Osteocyte (in vitro differentiated cells): ENCODE results near the gene ME1. TPM values are rescaled to one million over a fixed set of nuclear protein-coding genes. Genes with fewer than 3 reads are reported as not detected.

Experiments used
- DNase-seq: peaks from one replicate; pipeline ENCODE4 v3.0.0; 2021; ENCODE audit warnings: mixed read lengths; ENCODE audit not compliant: unreplicated experiment; ENCODE audit errors: extremely low spot score
- H3K27ac Mint-ChIP-seq: one replicate; pipeline ENCODE4 v1.8.0; 2021; ENCODE audit warnings: mild to moderate bottlenecking, mixed read lengths; ENCODE audit not compliant: unreplicated experiment
- H3K27me3 Mint-ChIP-seq: one replicate; pipeline ENCODE4 v1.8.0; 2021; ENCODE audit warnings: mixed read lengths; ENCODE audit not compliant: unreplicated experiment
- H3K36me3 Mint-ChIP-seq: one replicate; pipeline ENCODE4 v1.8.0; 2021; ENCODE audit warnings: mixed read lengths; ENCODE audit not compliant: unreplicated experiment
- H3K4me1 Mint-ChIP-seq: one replicate; pipeline ENCODE4 v1.8.0; 2021; ENCODE audit warnings: mixed read lengths; ENCODE audit not compliant: unreplicated experiment
- H3K4me3 Mint-ChIP-seq: one replicate; pipeline ENCODE4 v1.8.0; 2021; ENCODE audit warnings: mild to moderate bottlenecking, moderate library complexity, mixed read lengths; ENCODE audit not compliant: unreplicated experiment
- H3K9me3 Mint-ChIP-seq: one replicate; pipeline ENCODE4 v1.8.0; 2021; ENCODE audit warnings: mixed read lengths; ENCODE audit not compliant: unreplicated experiment
- total RNA-seq: library from RNA; stranded (reverse); gene quantifications from 2 replicates; pipeline ENCODE4 v1.2.1, GENCODE V29; 2021
- TF ChIP-seq, protein P1 (sequence below): fragments of 200-600 bp; sonication (generic); IDR thresholded peaks from 2 replicates; pipeline ENCODE4 v1.5.0; 2021; ENCODE audit warnings: antibody characterized with exemption, mild to moderate bottlenecking, moderate library complexity

The ME1 gene
- total RNA-seq, 1 donor from 2014 or later = 28.0 TPM

- Mint-ChIP-seq H3K4me3 (no peak overlapping the region), H3K36me3 (peaks cover 25% of the 10 kb centered on the region), H3K4me1 (peaks cover 36% of the 10 kb centered on the region), H3K9me3 (peaks cover 5% of the 10 kb centered on the region), H3K27ac (no peak overlapping the region), H3K27me3 (no peaks in the 10 kb centered on the region)
- TF ChIP-seq, protein P1, sequence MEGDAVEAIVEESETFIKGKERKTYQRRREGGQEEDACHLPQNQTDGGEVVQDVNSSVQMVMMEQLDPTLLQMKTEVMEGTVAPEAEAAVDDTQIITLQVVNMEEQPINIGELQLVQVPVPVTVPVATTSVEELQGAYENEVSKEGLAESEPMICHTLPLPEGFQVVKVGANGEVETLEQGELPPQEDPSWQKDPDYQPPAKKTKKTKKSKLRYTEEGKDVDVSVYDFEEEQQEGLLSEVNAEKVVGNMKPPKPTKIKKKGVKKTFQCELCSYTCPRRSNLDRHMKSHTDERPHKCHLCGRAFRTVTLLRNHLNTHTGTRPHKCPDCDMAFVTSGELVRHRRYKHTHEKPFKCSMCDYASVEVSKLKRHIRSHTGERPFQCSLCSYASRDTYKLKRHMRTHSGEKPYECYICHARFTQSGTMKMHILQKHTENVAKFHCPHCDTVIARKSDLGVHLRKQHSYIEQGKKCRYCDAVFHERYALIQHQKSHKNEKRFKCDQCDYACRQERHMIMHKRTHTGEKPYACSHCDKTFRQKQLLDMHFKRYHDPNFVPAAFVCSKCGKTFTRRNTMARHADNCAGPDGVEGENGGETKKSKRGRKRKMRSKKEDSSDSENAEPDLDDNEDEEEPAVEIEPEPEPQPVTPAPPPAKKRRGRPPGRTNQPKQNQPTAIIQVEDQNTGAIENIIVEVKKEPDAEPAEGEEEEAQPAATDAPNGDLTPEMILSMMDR = no peak
- DNase-seq = no peak
Observed at GRCh38 chr6:83250235-83250634, 180.6 kb downstream of the ME1 start.

DNA sequence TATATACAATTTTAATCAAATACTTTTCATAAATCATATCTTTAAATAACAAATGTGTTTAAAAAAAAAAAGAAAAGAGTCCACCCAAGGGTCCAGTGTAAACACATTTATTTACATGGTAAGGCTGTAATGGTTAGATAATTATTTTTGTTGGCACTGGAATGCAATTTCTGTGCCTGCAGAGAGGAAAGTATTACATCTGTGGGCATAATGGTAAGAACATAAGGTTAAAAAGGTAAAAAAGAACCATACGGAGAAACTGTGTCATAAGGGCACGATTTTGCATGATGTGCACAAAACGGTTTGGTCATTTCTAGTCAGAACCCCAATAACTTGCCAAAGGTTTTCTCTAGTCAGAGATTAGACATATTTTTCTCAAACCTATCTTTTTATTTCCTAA lies 183.4 kb downstream of the ME1 start:
- DNase-seq = no peak
- H3K27ac Mint-ChIP-seq = peak overlapping the region; percentile 58
- peaks cover 26% of the 10 kb centered on the region for H3K36me3 Mint-ChIP-seq
- H3K27me3 Mint-ChIP-seq = no peaks in the 10 kb centered on the region
- TF ChIP-seq, protein P1 = no peak
- peaks cover 5% of the 10 kb centered on the region for H3K9me3 Mint-ChIP-seq
- H3K4me1 Mint-ChIP-seq = peaks cover 24% of the 10 kb centered on the region
- H3K4me3 Mint-ChIP-seq = no peak overlapping the region

DNA sequence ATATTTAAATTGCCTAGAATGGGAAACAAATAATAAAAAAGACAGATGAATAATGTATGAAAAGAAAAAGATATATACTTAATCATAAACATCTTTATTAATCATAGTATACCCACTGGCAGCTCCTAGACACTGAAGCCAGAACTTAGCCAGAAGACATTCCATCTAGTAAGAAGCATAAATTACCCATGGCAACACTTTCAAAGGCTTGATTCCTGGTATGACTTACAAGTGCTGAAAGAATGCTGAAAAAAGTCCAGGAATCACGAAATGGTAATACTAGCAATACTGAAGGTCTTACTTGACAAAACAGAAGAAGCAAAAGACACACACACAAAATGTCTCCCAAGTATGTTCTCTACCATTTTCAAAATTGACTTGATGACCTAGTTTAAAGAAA lies 199.7 kb downstream of the ME1 start:
- no peak for DNase-seq
- peaks cover 9% of the 10 kb centered on the region for H3K36me3 Mint-ChIP-seq
- H3K27ac Mint-ChIP-seq = no peak overlapping the region
- no peak overlapping the region for H3K4me3 Mint-ChIP-seq
- H3K27me3 Mint-ChIP-seq = no peaks in the 10 kb centered on the region
- TF ChIP-seq, protein P1 = no peak
- peaks cover 13% of the 10 kb centered on the region for H3K4me1 Mint-ChIP-seq
- no peaks in the 10 kb centered on the region for H3K9me3 Mint-ChIP-seq

DNA sequence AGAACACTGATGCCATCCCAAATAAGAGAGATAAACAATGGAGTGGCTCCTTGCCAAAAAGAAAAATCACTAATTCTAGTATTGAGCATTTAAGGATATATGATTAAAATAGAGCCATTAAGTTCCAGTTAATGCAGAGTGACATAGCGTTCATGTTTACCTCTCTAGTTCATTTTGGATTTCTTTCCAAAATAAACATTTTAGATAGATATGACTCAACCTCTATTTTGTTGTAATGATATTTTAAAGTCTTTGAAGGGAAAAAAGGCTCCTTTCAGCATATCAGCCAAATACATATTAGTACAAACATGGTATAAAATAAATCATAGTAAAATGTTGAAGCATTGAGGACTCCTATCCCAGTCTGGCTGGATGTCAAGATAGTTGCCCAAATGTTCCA lies 204.3 kb downstream of the ME1 start:
- H3K4me3 Mint-ChIP-seq = no peak overlapping the region
- peaks cover 23% of the 10 kb centered on the region for H3K4me1 Mint-ChIP-seq
- no peak overlapping the region for H3K27ac Mint-ChIP-seq

GRCh38 chr6:83221889-83222479 lies 208.9 kb downstream of the ME1 start:
- no peak overlapping the region for H3K27ac Mint-ChIP-seq
- TF ChIP-seq, protein P1 = peak; percentile 75
- H3K27me3 Mint-ChIP-seq = no peaks in the 10 kb centered on the region
- H3K9me3 Mint-ChIP-seq = no peaks in the 10 kb centered on the region
- H3K36me3 Mint-ChIP-seq = peaks cover 3% of the 10 kb centered on the region
- H3K4me1 Mint-ChIP-seq = peaks cover 17% of the 10 kb centered on the region
- H3K4me3 Mint-ChIP-seq = no peak overlapping the region
- DNase-seq = no peak

More for the DNA sequence above, 204.3 kb downstream of the ME1 start:
- no peak for DNase-seq
- no peaks in the 10 kb centered on the region for H3K9me3 Mint-ChIP-seq
- no peaks in the 10 kb centered on the region for H3K27me3 Mint-ChIP-seq
- peaks cover 7% of the 10 kb centered on the region for H3K36me3 Mint-ChIP-seq
- TF ChIP-seq, protein P1 = no peak
